C4-2B (cell line): ENCODE measurements around the gene NSUN4.

Experiments
- CTCF ChIP-seq: fragments of 450-650 bp; conservative IDR thresholded peaks from 2 replicates; pipeline ENCODE4 v1.5.1; 2017; ENCODE audit warnings: mild to moderate bottlenecking
- ZFX ChIP-seq: fragments of 450-650 bp; IDR thresholded peaks from 2 replicates; pipeline ENCODE4 v1.6.1; 2017

- no peak for TF ChIP-seq CTCF
- TF ChIP-seq ZFX, result no peak
Observed at GRCh38 chr1:46405724-46406123, 65.1 kb downstream of the NSUN4 start.
